KOPT-K1 (cell line): ENCODE results near the gene PHOSPHO1.
"Not testable (repeated sequence)": the region's sequence is repeated elsewhere in the genome, so short reads cannot be mapped to it uniquely, and the experiment has no call there.

Experiments
- H3K27ac ChIP-seq: fragments of 200-600 bp; sonication (generic); 2 replicates; pipeline ENCODE4 v1.5.1; 2016; ENCODE audit warnings: antibody characterized with exemption, mild to moderate bottlenecking, low read depth, low read length; ENCODE audit not compliant: poor library complexity, severe bottlenecking
- H3K36me3 ChIP-seq: fragments of 200-600 bp; sonication (generic); 2 replicates; pipeline ENCODE4 v1.5.1; 2017; ENCODE audit warnings: antibody characterized with exemption, mild to moderate bottlenecking, low read length, moderate library complexity; ENCODE audit not compliant: insufficient read depth
- H3K9me3 ChIP-seq: fragments of 200-600 bp; sonication (generic); 2 replicates; pipeline ENCODE4 v1.5.1; 2017; ENCODE audit warnings: antibody characterized with exemption, low read length, mild to moderate bottlenecking; ENCODE audit not compliant: insufficient read depth, poor library complexity, severe bottlenecking

Gene PHOSPHO1

GRCh38 chr17:49194297-49194607, 36.3 kb downstream of the PHOSPHO1 start:
- no peak overlapping the region for H3K27ac ChIP-seq
- no peaks in the 10 kb centered on the region for H3K36me3 ChIP-seq
- no peaks in the 10 kb centered on the region for H3K9me3 ChIP-seq

- Histone ChIP-seq H3K9me3 (no peaks in the 10 kb centered on the region), H3K36me3 (no peaks in the 10 kb centered on the region), H3K27ac (no peak overlapping the region)
Observed at GRCh38 chr17:49193513-49194296, 36.9 kb downstream of the PHOSPHO1 start.

- H3K36me3 ChIP-seq, result no peaks in the 10 kb centered on the region
- no peaks in the 10 kb centered on the region for H3K9me3 ChIP-seq
- H3K27ac ChIP-seq, result peak overlapping the region; percentile 95
Observed at GRCh38 chr17:49191917-49192741, 38.5 kb downstream of the PHOSPHO1 start.

- Histone ChIP-seq H3K9me3 (no peaks in the 10 kb centered on the region), H3K36me3 (no peaks in the 10 kb centered on the region), H3K27ac (peak overlapping the region; percentile 95)
Observed at GRCh38 chr17:49191409-49191916, 39.1 kb downstream of the PHOSPHO1 start.

GRCh38 chr17:49190932-49191331, 39.7 kb downstream of the PHOSPHO1 start:
- Histone ChIP-seq H3K27ac (peak overlapping the region; percentile 35), H3K36me3 (no peaks in the 10 kb centered on the region), H3K9me3 (peaks cover 5% of the 10 kb centered on the region)

- no peaks in the 10 kb centered on the region for H3K36me3 ChIP-seq
- no peak overlapping the region for H3K27ac ChIP-seq
- peaks cover 38% of the 10 kb centered on the region for H3K9me3 ChIP-seq
Observed at GRCh38 chr17:49187301-49187700, 43.3 kb downstream of the PHOSPHO1 start.

- peaks cover 38% of the 10 kb centered on the region for H3K9me3 ChIP-seq
- not testable (repeated sequence) for H3K36me3 ChIP-seq, H3K27ac ChIP-seq
Observed at GRCh38 chr17:49185381-49185780, 45.2 kb downstream of the PHOSPHO1 start.

GRCh38 chr17:49184522-49184921, 46.1 kb downstream of the PHOSPHO1 start:
- H3K9me3 ChIP-seq, result peaks cover 38% of the 10 kb centered on the region

GRCh38 chr17:49183801-49184200, 46.8 kb downstream of the PHOSPHO1 start:
- H3K36me3 ChIP-seq, result no peaks in the 10 kb centered on the region
- H3K9me3 ChIP-seq, result peaks cover 38% of the 10 kb centered on the region
- no peak overlapping the region for H3K27ac ChIP-seq

More at GRCh38 chr17:49184522-49184921, 46.1 kb downstream of the PHOSPHO1 start:
- H3K36me3 ChIP-seq, H3K27ac ChIP-seq: not testable (repeated sequence)

GRCh38 chr17:49183341-49183740, 47.2 kb downstream of the PHOSPHO1 start:
- H3K36me3 ChIP-seq, result no peaks in the 10 kb centered on the region
- no peak overlapping the region for H3K27ac ChIP-seq
- peaks cover 38% of the 10 kb centered on the region for H3K9me3 ChIP-seq

GRCh38 chr17:49180998-49181635, 49.5 kb downstream of the PHOSPHO1 start:
- peaks cover 52% of the 10 kb centered on the region for H3K9me3 ChIP-seq
- H3K36me3 ChIP-seq, result no peaks in the 10 kb centered on the region
- H3K27ac ChIP-seq, result no peak overlapping the region

- H3K36me3 ChIP-seq, result no peaks in the 10 kb centered on the region
- H3K27ac ChIP-seq, result no peak overlapping the region
- H3K9me3 ChIP-seq, result peaks cover 52% of the 10 kb centered on the region
Observed at GRCh38 chr17:49180303-49180702, 50.3 kb downstream of the PHOSPHO1 start.

- peaks cover 44% of the 10 kb centered on the region for H3K9me3 ChIP-seq
- not testable (repeated sequence) for H3K27ac ChIP-seq, H3K36me3 ChIP-seq
Observed at GRCh38 chr17:49175978-49176377, 54.6 kb downstream of the PHOSPHO1 start.
